GM15510 (cell line): ENCODE measurements around the gene KRT5.

Experiments
- POLR2A ChIP-seq: IDR thresholded peaks from 3 replicates; pipeline ENCODE4 v1.6.1; 2011; ENCODE audit warnings: borderline replicate concordance; ENCODE audit not compliant: insufficient read length; ENCODE audit errors: extremely low read depth

Gene KRT5

GRCh38 chr12:52542785-52543318 is 22.7 kb upstream of the KRT5 start:
- no peak for TF ChIP-seq POLR2A

- no peak for TF ChIP-seq POLR2A
These were observed 22.0 kb upstream of the KRT5 start for GRCh38 chr12:52542157-52542556.

DNA sequence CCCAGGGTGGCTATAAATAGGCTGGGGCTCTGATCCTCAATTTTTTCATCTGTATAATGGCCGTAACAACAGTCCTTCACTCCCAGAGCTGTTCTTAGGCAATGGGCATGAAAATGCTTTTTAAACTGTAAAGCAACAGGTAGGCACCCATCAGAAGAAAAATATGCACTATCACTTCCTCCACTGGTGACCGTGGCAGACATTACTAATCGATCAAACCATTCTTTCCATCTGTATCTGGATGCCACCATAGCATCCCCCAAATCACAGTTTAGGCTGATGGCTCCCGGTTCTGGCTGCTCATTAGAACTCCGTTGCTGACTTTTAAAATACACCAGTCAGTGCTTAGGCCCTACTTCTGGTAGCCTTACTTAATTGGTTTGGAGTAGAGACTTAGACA is 21.5 kb upstream of the KRT5 start:
- TF ChIP-seq POLR2A: no peak

GRCh38 chr12:52540531-52540930 is 20.3 kb upstream of the KRT5 start:
- no peak for TF ChIP-seq POLR2A

DNA sequence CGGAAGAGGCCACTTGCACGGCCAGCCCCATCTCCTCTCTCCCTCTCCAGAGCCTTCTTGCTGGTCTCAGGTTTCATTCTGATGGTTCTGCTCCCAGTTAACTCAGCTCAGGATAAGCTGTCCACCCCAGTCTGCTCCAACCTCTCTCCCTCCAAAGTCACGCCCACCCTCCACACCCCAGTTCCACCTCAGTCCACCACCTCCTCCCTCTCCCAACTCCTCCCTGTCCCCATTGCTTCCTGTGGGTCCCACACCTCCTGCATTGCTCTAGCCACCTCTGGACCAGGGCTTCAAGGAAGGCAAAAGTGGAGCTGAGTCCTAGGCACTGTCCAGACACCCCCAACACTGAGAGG is 19.6 kb upstream of the KRT5 start:
- TF ChIP-seq POLR2A: no peak

DNA sequence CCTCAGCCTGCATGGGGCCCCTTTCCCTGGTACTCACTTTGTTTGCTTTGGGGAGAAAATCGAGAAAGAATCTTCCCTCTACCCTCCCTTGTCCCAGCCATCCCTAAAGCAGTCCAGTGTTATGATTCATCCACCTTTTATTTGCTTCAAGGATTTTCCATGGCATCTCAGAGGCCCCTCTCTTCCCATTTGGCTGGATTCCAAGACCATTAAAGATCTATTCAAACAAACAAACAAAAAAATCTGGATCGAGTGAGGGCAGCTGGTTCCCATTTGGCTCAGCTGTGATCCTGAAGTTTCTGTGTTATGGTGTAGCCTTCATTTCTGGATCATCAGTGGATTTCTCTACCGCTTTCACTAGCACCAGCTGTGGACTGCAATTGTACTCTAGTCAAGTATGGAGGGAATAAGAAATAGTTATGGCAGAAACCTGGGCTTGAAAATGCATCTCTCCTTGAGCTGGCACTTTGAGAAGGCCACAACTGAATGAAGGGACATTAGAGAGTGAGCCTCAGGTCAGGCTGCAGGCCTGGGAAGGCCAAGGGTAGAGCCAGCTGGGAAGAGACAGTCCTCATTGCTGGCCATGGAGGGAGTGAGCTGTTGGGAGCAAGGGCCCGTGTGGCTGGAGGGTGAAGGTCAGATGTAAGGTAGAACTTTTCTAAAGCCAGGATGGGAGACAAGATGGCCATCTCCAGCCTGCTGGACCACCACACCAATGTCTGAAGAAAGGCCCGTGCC is 19.1 kb upstream of the KRT5 start:
- TF ChIP-seq POLR2A: no peak

DNA sequence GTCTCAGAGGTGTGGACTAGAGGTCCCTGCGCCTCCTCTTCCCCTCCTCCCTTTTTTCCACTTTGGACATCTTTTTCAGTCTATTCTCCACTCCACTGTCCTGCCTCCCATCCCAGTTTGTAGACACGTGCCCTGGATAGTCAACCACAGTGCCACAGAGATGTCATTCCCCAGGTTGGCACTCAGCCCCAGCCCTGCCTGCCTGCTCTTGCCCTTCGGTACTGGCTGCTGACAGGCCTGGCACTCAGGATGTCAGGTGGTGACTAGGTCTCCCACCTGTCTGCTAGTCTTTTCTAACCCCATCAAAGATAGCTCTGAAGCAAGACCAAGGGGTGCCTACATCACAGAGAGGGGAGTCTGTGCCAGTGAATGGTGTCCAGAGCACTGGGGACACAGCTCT is 16.9 kb upstream of the KRT5 start:
- no peak for TF ChIP-seq POLR2A

GRCh38 chr12:52535574-52535973 is 15.4 kb upstream of the KRT5 start:
- TF ChIP-seq POLR2A: no peak

- no peak for TF ChIP-seq POLR2A
These were observed 14.3 kb upstream of the KRT5 start for GRCh38 chr12:52534482-52534881.

DNA sequence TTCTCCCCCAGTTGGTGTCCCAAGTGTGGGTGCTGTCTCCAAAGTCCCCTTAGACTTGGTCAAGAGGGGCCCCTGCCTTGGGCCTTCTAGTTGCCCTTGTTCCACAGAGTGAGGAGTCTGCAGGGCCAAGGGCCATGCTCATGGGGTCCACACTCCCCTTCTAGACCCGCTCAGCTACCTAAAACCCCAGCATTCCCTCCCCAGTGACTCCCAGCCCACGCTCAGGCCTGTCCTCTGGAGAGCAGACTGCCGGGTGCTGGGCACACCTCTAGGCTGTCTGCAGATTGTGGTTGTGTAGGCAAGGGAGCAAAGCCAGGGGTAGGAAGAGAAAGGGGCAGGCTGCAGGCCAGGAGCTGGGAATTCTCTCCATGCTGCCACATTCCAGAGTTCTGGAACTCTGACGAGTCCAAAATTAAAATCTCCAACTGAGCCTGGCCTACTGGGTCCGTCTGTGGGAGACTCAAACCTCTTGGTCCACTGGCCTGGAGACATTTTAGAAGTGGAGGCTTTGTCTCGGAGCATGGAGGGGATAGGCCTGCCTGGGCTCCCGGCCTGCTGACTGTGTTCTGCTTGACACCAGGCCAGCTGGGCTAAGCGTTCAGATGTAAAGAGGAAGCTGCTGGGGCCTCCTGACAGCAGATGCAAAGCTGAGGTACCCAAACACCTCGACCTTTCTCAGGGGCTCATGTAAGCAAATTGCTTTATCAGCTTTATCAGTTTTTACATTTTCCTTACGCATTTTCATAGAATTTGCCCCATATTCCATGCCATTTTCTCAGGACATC is 13.7 kb upstream of the KRT5 start:
- no peak for TF ChIP-seq POLR2A

DNA sequence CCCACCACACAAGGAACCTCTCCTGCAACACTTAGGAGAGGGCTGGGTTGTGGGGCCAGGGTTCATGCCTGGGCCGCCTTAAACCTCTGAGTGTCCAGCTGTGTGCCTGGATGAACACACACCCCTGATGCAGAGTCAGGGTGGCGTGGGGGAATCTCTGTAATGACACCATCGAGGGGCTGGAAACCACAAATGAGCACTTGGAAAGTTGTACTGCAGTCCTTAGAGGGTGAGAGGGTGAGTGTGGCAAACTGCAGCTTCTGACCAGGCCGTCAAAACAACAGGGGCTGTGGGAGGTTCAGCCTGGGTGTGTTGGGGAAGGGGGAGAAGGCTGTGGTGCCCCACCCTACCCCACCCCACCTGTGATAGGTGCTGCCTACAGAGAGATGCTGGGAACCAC is 12.4 kb upstream of the KRT5 start:
- no peak for TF ChIP-seq POLR2A

GRCh38 chr12:52531566-52532300 is 11.5 kb upstream of the KRT5 start:
- TF ChIP-seq POLR2A: no peak

DNA sequence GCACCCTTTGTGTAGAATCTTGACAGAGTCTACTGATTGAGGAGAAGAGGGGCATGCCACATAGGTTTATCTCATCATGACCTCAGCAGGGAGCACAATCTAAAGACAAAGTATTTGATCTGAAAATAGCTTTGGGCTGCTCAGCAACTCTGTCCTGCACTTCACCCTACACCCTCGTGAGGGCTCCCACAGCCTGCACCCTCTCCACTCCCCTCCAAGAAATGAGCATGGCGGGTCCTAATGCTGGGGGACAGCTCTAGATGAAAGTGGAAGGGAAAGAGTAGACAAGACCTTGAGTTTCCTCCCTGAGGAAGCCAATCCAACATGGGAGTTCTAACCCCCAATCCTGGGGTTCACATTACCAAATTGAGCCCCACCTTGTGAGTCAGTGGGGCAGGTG is 10.7 kb upstream of the KRT5 start:
- no peak for TF ChIP-seq POLR2A

DNA sequence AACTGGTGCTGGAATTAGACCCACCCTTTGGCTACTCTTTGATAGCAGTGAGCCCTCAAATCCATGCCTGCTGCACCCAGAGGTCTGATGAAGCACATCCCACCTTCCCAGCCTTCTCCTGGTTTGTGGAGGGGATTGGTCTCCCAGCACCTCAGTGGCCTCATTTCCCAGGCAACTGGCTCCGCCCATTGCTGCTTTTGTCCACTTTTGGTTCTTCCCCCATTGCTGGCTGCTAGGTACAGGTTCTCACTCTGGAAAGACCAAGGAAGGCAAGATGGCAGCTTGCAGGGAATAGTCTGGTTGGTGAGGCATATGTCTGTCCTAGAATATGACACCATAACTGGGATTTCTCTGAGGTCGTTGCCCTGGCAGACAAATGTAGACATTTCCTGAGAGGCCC is 10.2 kb upstream of the KRT5 start:
- no peak for TF ChIP-seq POLR2A

- TF ChIP-seq POLR2A: no peak
These were observed 9.7 kb upstream of the KRT5 start for GRCh38 chr12:52529846-52530245.
